Measurements from ENCODE around the gene PPP5C. TPM values are rescaled to one million over a fixed set of nuclear protein-coding genes. Genes with fewer than 3 reads are reported as not detected.

The PPP5C gene
- total and polyA plus RNA-seq, 2 donors: 32.7 to 44.1 TPM

GRCh38 chr19:46351241-46352041 is 4.6 kb downstream of the PPP5C start:
- Histone ChIP-seq H3K27ac (ENCODE audit: low read depth in 1 of 2, low read length in 1 of 2) (peak overlapping the region; percentile 66 to 82), H3K27me3 (ENCODE audit: control insufficient read depth in 2 of 2, insufficient read depth in 1 of 2, low read length in 1 of 2) (no peaks in the 10 kb centered on the region), H3K36me3 (ENCODE audit: control insufficient read depth in 2 of 2, insufficient read depth in 2 of 2, low read length in 1 of 2) (peaks cover 31 to 41% of the 10 kb centered on the region in 2 donors), H3K9me3 (ENCODE audit: control insufficient read depth in 2 of 2, insufficient read depth in 1 of 2, low read length in 1 of 2) (no peaks in the 10 kb centered on the region), H3K4me1 (ENCODE audit: control insufficient read depth in 2 of 2, insufficient read depth in 2 of 2, low read length in 2 of 2) (peaks cover 17 to 52% of the 10 kb centered on the region in 2 donors), H3K4me3 (ENCODE audit: low read length in 2 of 2) (no peak overlapping the region)
- DNase-seq (ENCODE audit: low read depth in 6 of 9, low spot score in 9 of 9): peak in 6 of 9 donors; percentile 27 to 69 (median 42)
- 76% methylated on average over 18 of the region's 18 CpGs for WGBS

GRCh38 chr19:46353730-46354528 is 7.0 kb downstream of the PPP5C start:
- WGBS: 97% methylated on average over 28 of the region's 28 CpGs
- DNase-seq (ENCODE audit: low read depth in 6 of 9, low spot score in 9 of 9): no peak
- Histone ChIP-seq H3K27me3 (ENCODE audit: control insufficient read depth in 2 of 2, insufficient read depth in 1 of 2, low read length in 1 of 2) (no peaks in the 10 kb centered on the region), H3K36me3 (ENCODE audit: control insufficient read depth in 2 of 2, insufficient read depth in 2 of 2, low read length in 1 of 2) (peaks cover 37 to 53% of the 10 kb centered on the region in 2 donors), H3K4me3 (ENCODE audit: low read length in 2 of 2) (no peak overlapping the region), H3K4me1 (ENCODE audit: control insufficient read depth in 2 of 2, insufficient read depth in 2 of 2, low read length in 2 of 2) (peaks cover 12 to 32% of the 10 kb centered on the region in 2 donors), H3K27ac (ENCODE audit: low read depth in 1 of 2, low read length in 1 of 2) (no peak overlapping the region), H3K9me3 (ENCODE audit: control insufficient read depth in 2 of 2, insufficient read depth in 1 of 2, low read length in 1 of 2) (no peaks in the 10 kb centered on the region)

GRCh38 chr19:46355234-46356148 is 8.6 kb downstream of the PPP5C start:
- H3K27ac ChIP-seq (ENCODE audit: low read depth in 1 of 2, low read length in 1 of 2): no peak overlapping the region
- peaks cover 37 to 58% of the 10 kb centered on the region in 2 donors for H3K36me3 ChIP-seq (ENCODE audit: control insufficient read depth in 2 of 2, insufficient read depth in 2 of 2, low read length in 1 of 2)
- H3K4me3 ChIP-seq (ENCODE audit: low read length in 2 of 2): no peak overlapping the region
- no peaks in the 10 kb centered on the region for H3K9me3 ChIP-seq (ENCODE audit: control insufficient read depth in 2 of 2, insufficient read depth in 1 of 2, low read length in 1 of 2)
- H3K4me1 ChIP-seq (ENCODE audit: control insufficient read depth in 2 of 2, insufficient read depth in 2 of 2, low read length in 2 of 2): peaks cover 10 to 18% of the 10 kb centered on the region in 2 donors
- H3K27me3 ChIP-seq (ENCODE audit: control insufficient read depth in 2 of 2, insufficient read depth in 1 of 2, low read length in 1 of 2): no peaks in the 10 kb centered on the region
- WGBS: 92% methylated on average over 23 of the region's 23 CpGs
- no peak for DNase-seq (ENCODE audit: low read depth in 6 of 9, low spot score in 9 of 9)

GRCh38 chr19:46356149-46357055 is 9.5 kb downstream of the PPP5C start:
- Histone ChIP-seq H3K9me3 (ENCODE audit: control insufficient read depth in 2 of 2, insufficient read depth in 1 of 2, low read length in 1 of 2) (no peaks in the 10 kb centered on the region), H3K27me3 (ENCODE audit: control insufficient read depth in 2 of 2, insufficient read depth in 1 of 2, low read length in 1 of 2) (no peaks in the 10 kb centered on the region), H3K4me3 (ENCODE audit: low read length in 2 of 2) (no peak overlapping the region), H3K4me1 (ENCODE audit: control insufficient read depth in 2 of 2, insufficient read depth in 2 of 2, low read length in 2 of 2) (peaks cover 2 to 10% of the 10 kb centered on the region in 2 donors), H3K27ac (ENCODE audit: low read depth in 1 of 2, low read length in 1 of 2) (no peak overlapping the region), H3K36me3 (ENCODE audit: control insufficient read depth in 2 of 2, insufficient read depth in 2 of 2, low read length in 1 of 2) (peaks cover 37 to 59% of the 10 kb centered on the region in 2 donors)
- no peak for DNase-seq (ENCODE audit: low read depth in 6 of 9, low spot score in 9 of 9)
- 97% methylated on average over 9 of the region's 9 CpGs for WGBS

- no peaks in the 10 kb centered on the region for H3K27me3 ChIP-seq (ENCODE audit: control insufficient read depth in 2 of 2, insufficient read depth in 1 of 2, low read length in 1 of 2)
- no peak overlapping the region for H3K4me3 ChIP-seq (ENCODE audit: low read length in 2 of 2)
- peaks cover 0 to 6% of the 10 kb centered on the region in 2 donors for H3K4me1 ChIP-seq (ENCODE audit: control insufficient read depth in 2 of 2, insufficient read depth in 2 of 2, low read length in 2 of 2)
- H3K9me3 ChIP-seq (ENCODE audit: control insufficient read depth in 2 of 2, insufficient read depth in 1 of 2, low read length in 1 of 2): no peaks in the 10 kb centered on the region
- no peak for DNase-seq (ENCODE audit: low read depth in 6 of 9, low spot score in 9 of 9)
- WGBS: 98% methylated on average over 7 of the region's 7 CpGs
- no peak overlapping the region for H3K27ac ChIP-seq (ENCODE audit: low read depth in 1 of 2, low read length in 1 of 2)
- H3K36me3 ChIP-seq (ENCODE audit: control insufficient read depth in 2 of 2, insufficient read depth in 2 of 2, low read length in 1 of 2): peaks cover 37 to 51% of the 10 kb centered on the region in 2 donors
These were observed 11.1 kb downstream of the PPP5C start for GRCh38 chr19:46357846-46358583.

- DNase-seq (ENCODE audit: low read depth in 6 of 9, low spot score in 9 of 9): peak in 8 of 9 donors; percentile 29 to 80 (median 48)
- no peak overlapping the region for H3K4me3 ChIP-seq (ENCODE audit: low read length in 2 of 2)
- peaks cover 0 to 6% of the 10 kb centered on the region in 2 donors for H3K4me1 ChIP-seq (ENCODE audit: control insufficient read depth in 2 of 2, insufficient read depth in 2 of 2, low read length in 2 of 2)
- no peak overlapping the region for H3K27ac ChIP-seq (ENCODE audit: low read depth in 1 of 2, low read length in 1 of 2)
- H3K27me3 ChIP-seq (ENCODE audit: control insufficient read depth in 2 of 2, insufficient read depth in 1 of 2, low read length in 1 of 2): no peaks in the 10 kb centered on the region
- WGBS: 2% methylated on average over 2 of the region's 2 CpGs
- peaks cover 20 to 47% of the 10 kb centered on the region in 2 donors for H3K36me3 ChIP-seq (ENCODE audit: control insufficient read depth in 2 of 2, insufficient read depth in 2 of 2, low read length in 1 of 2)
- no peaks in the 10 kb centered on the region for H3K9me3 ChIP-seq (ENCODE audit: control insufficient read depth in 2 of 2, insufficient read depth in 1 of 2, low read length in 1 of 2)
These were observed 15.0 kb downstream of the PPP5C start for GRCh38 chr19:46361915-46362314.

- DNase-seq (ENCODE audit: low read depth in 6 of 9, low spot score in 9 of 9): no peak
- no peaks in the 10 kb centered on the region for H3K9me3 ChIP-seq (ENCODE audit: control insufficient read depth in 2 of 2, insufficient read depth in 1 of 2, low read length in 1 of 2)
- peaks cover 0 to 6% of the 10 kb centered on the region in 2 donors for H3K4me1 ChIP-seq (ENCODE audit: control insufficient read depth in 2 of 2, insufficient read depth in 2 of 2, low read length in 2 of 2)
- 97% methylated on average over 2 of the region's 2 CpGs for WGBS
- peaks cover 32 to 51% of the 10 kb centered on the region in 2 donors for H3K36me3 ChIP-seq (ENCODE audit: control insufficient read depth in 2 of 2, insufficient read depth in 2 of 2, low read length in 1 of 2)
- H3K27ac ChIP-seq (ENCODE audit: low read depth in 1 of 2, low read length in 1 of 2): no peak overlapping the region
- no peak overlapping the region for H3K4me3 ChIP-seq (ENCODE audit: low read length in 2 of 2)
- H3K27me3 ChIP-seq (ENCODE audit: control insufficient read depth in 2 of 2, insufficient read depth in 1 of 2, low read length in 1 of 2): no peaks in the 10 kb centered on the region
These were observed 17.5 kb downstream of the PPP5C start for GRCh38 chr19:46364359-46364758.

Measured in thymus (tissue), 11 donors.